Peyer's patch (tissue), 4 donors: ENCODE results near the gene NBPF9. TPM values are rescaled to one million over a fixed set of nuclear protein-coding genes. Genes with fewer than 3 reads are reported as not detected.
"Not testable (repeated sequence)": the region's sequence is repeated elsewhere in the genome, so short reads cannot be mapped to it uniquely, and the experiment has no call there.

Experiments used
- DNase-seq, 3 donors: peaks; one replicate each; pipeline ENCODE4 v3.0.0-alpha.2; 2017 to 2019
- H3K27ac ChIP-seq, 4 donors: fragments of 200-600 bp; sonication (generic); one replicate each; pipeline ENCODE4 v1.5.1; 2016 to 2019
- H3K27me3 ChIP-seq, 2 donors: fragments of 200-600 bp; sonication (generic); one replicate each; pipeline ENCODE4 v1.5.1; 2019
- H3K36me3 ChIP-seq, 3 donors: fragments of 200-600 bp; sonication (generic); one replicate each; pipeline ENCODE4 v1.5.1; 2016 to 2019
- H3K4me1 ChIP-seq, 4 donors: fragments of 200-600 bp; sonication (generic); one replicate each; pipeline ENCODE4 v1.5.1; 2016 to 2019
- H3K4me3 ChIP-seq, 4 donors: fragments of 200-600 bp; sonication (generic); 1 replicate in 3 of 4; 2 replicates in 1 of 4; pipeline ENCODE4 v1.5.1; 2016 to 2019; ENCODE audit warnings: mild to moderate bottlenecking in 1 of 4
- H3K9me3 ChIP-seq, 4 donors: fragments of 200-600 bp; sonication (generic); one replicate each; pipeline ENCODE4 v1.5.1; 2016 to 2019; ENCODE audit warnings: mild to moderate bottlenecking in 1 of 4
- POLR2A ChIP-seq, 2 donors: fragments of 450-650 bp; IDR thresholded peaks; one replicate each; pipeline ENCODE4 v1.5.1; 2017; ENCODE audit warnings: antibody characterized with exemption in 2 of 2, mild to moderate bottlenecking in 2 of 2, moderate library complexity in 2 of 2
- total RNA-seq, 4 donors: library from RNA; depleted of rRNA; stranded (reverse); fragments of >200 nt; gene quantifications; one replicate each; pipeline ENCODE4 v1.1.0, GENCODE V29; 2016

NBPF9 gene
- 10 to 100 TPM; 15.1 to 75.9 (median 23.2) TPM for total RNA-seq

GRCh38 chr1:149103109-149104081 lies at the start of gene NBPF9:
Gene NBPF9, minus strand, starts transcription at chr1:149103551. Its CDS starts 21,412 bp downstream, at chr1:149082139.
- not testable (repeated sequence) for H3K4me1 ChIP-seq, H3K9me3 ChIP-seq, H3K27me3 ChIP-seq, H3K36me3 ChIP-seq
- peak; percentile 22 to 70 (median 63) for DNase-seq
- Histone ChIP-seq H3K27ac (peak within 1 kb of the TSS; percentile 55 to 82 (median 70)), H3K4me3 (peak within 1 kb of the TSS; percentile 40 to 68 (median 52))
- peak in 1 of 2 donors; percentile 11 for TF ChIP-seq POLR2A (IDR thresholded peaks at IDR 0.05)

GRCh38 chr1:149149909-149150308 lies 46.6 kb upstream of the NBPF9 start:
- not testable (repeated sequence) for H3K27ac ChIP-seq, H3K27me3 ChIP-seq, H3K9me3 ChIP-seq, DNase-seq, H3K4me1 ChIP-seq, H3K4me3 ChIP-seq, H3K36me3 ChIP-seq

DNA sequence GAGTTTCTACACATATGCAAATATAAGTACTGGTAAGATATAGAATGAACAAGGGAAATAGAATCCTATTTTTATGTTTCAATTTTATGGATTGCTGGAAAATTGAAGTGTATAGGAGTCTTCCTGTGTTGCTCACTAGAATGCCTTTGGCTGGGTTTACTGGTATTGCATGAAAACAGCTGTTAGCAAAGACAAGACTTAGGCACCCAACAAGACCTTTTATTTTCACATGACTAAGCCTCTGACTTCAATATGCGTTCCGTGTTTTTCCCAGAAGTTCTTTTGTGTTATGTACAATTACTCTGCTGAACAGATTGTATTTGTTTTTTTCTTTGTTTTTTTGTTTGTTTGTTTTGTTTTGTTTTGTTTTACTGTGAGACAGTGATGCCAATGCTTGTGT lies 34.2 kb upstream of the NBPF9 start:
- H3K27me3 ChIP-seq, H3K4me1 ChIP-seq, DNase-seq, H3K9me3 ChIP-seq, H3K36me3 ChIP-seq, H3K27ac ChIP-seq, H3K4me3 ChIP-seq: not testable (repeated sequence)

- H3K9me3 ChIP-seq, H3K27ac ChIP-seq, H3K4me3 ChIP-seq, H3K36me3 ChIP-seq, H3K4me1 ChIP-seq, H3K27me3 ChIP-seq: not testable (repeated sequence)
- DNase-seq, result peak in 2 of 3 donors; percentile 36 to 47
Measured at GRCh38 chr1:149130938-149131337, 27.6 kb upstream of the NBPF9 start.

DNA sequence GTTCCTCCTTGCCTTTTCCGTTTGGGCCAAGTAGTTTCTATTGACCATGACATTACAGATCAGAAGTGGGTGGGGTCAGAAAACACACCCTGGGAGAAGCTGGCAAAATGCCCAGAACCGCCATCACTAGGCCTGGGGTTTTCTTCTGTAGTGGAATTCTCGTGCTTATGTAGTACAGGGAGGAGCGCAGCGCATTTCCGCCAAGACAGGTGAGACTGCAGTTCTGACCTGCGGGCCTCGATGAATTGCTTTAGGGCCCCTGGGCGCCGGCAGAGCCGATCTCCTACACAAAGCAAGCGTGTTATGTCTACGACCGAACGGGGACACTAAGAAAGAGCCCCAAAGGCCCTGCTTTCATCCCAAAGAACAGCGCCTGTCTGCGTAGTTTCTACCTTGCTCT lies 25.9 kb upstream of the NBPF9 start:
- DNase-seq, H3K27me3 ChIP-seq, H3K4me3 ChIP-seq, H3K27ac ChIP-seq, H3K4me1 ChIP-seq, H3K9me3 ChIP-seq, H3K36me3 ChIP-seq: not testable (repeated sequence)

- not testable (repeated sequence) for DNase-seq, H3K36me3 ChIP-seq, H3K9me3 ChIP-seq, H3K27me3 ChIP-seq, H3K27ac ChIP-seq, H3K4me3 ChIP-seq, H3K4me1 ChIP-seq
Measured at GRCh38 chr1:149126555-149127145, 23.3 kb upstream of the NBPF9 start.

DNA sequence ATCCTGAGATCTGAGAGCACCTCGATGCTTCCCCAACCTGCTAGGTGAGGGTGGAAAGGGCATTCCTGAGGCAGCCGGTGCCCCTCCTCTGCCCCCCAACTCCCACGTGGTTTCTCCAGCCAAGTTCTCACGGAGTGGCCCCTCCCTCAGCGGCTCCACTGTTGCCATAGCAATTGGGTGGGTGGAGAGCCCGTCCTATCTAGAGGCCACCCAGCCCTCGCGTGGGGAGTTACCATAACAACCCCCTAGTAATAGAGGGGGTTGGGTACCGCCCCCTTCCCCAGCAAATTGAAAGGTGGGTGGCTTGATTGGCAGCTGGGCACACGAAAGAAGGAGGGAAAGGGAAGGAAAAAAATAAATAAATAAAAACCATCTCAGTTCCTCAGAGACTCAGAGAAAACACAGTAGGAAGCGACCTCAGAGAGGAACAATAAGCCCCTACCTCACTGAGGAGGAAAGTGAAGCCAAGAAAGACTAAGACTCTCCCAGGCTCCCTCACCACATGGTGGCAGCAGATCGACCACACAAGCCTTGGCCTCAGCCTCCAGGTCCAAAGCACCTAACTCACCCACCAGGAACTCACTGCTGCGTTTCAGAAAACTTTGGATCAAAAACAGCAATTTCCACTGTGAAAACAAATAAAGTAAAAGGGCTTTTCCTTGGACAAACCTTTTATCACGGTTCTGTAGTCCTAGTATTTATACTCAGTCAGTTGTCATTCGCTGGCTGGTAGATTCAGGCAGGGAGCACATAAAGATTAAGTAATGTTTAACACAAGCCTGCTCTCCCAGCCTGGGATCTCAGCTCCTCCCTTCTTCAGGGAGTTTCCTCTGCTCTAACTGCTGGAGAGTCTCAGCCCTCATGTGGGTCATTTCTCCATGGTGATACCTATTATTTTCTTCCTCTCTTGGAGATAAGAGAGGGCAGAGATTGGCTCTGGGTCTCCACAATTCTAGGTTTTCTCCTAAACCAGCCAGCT lies 20.9 kb upstream of the NBPF9 start:
- DNase-seq, H3K4me1 ChIP-seq, H3K36me3 ChIP-seq, H3K9me3 ChIP-seq, H3K27me3 ChIP-seq, H3K27ac ChIP-seq: not testable (repeated sequence)
- peak overlapping the region in 2 of 4 donors; percentile 10 to 32 for H3K4me3 ChIP-seq

- not testable (repeated sequence) for H3K27ac ChIP-seq, H3K9me3 ChIP-seq, H3K4me1 ChIP-seq, DNase-seq, H3K36me3 ChIP-seq, H3K4me3 ChIP-seq, H3K27me3 ChIP-seq
Measured at GRCh38 chr1:149112828-149113227, 9.5 kb upstream of the NBPF9 start.

- H3K9me3 ChIP-seq, H3K36me3 ChIP-seq, H3K27ac ChIP-seq, H3K4me3 ChIP-seq, H3K27me3 ChIP-seq, H3K4me1 ChIP-seq: not testable (repeated sequence)
- peak in 1 of 3 donors; percentile 65 for DNase-seq
Measured at GRCh38 chr1:149110343-149110742, 7.0 kb upstream of the NBPF9 start.

DNA sequence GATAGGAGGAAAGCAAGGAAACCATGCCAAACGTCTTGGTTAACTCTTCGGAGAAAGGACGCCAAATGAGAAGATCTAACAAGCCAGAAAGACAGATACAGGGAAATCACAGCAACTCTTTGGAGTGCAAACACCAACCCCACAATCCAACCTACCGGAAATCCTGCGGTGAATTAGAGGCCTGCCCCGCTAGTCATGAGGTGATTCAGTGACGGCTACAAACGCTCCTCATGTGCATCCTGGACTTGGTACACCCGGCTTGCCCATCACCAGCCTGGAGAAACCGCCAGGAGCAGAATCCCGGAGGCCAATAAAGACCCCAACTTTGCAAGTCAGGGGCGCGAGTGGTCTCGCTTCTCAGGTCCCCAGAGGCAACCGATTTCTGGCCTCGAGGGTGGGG lies 777 bp downstream of the NBPF9 start:
- not testable (repeated sequence) for H3K36me3 ChIP-seq, H3K9me3 ChIP-seq, H3K27me3 ChIP-seq, H3K4me1 ChIP-seq, H3K27ac ChIP-seq
- peak in 2 of 3 donors; percentile 61 to 76 for DNase-seq
- H3K4me3 ChIP-seq, result peak overlapping the region in 3 of 4 donors; percentile 36 to 68 (median 40)

- not testable (repeated sequence) for DNase-seq, H3K4me3 ChIP-seq, H3K36me3 ChIP-seq
Measured at GRCh38 chr1:149098276-149098675, 5.1 kb downstream of the NBPF9 start.

GRCh38 chr1:149093155-149093554 lies 10.2 kb downstream of the NBPF9 start:
- not testable (repeated sequence) for H3K27ac ChIP-seq, DNase-seq, H3K9me3 ChIP-seq, H3K4me3 ChIP-seq, H3K27me3 ChIP-seq, H3K4me1 ChIP-seq, H3K36me3 ChIP-seq

More at GRCh38 chr1:149098276-149098675, 5.1 kb downstream of the NBPF9 start:
- H3K27me3 ChIP-seq, H3K9me3 ChIP-seq, H3K27ac ChIP-seq, H3K4me1 ChIP-seq: not testable (repeated sequence)
